NCI-H345 treated with DMSO at 0.1 percent for 48 hours (cell line): ENCODE measurements around the gene NCAPD2.
"Not testable (repeated sequence)": the region's sequence is repeated elsewhere in the genome, so short reads cannot be mapped to it uniquely, and the experiment has no call there.

Experiments
- DNase-seq: peaks from one replicate; lab custom pipeline; 2025; ENCODE audit not compliant: unreplicated experiment; lab: John Stamatoyannopoulos, UW

Gene NCAPD2

GRCh38 chr12:6463216-6463615 is 30.7 kb upstream of the NCAPD2 start:
- no peak for DNase-seq

- DNase-seq: no peak
Observed at GRCh38 chr12:6463858-6464257, 30.0 kb upstream of the NCAPD2 start.

- DNase-seq: no peak
Observed at GRCh38 chr12:6464531-6464930, 29.4 kb upstream of the NCAPD2 start.

GRCh38 chr12:6465467-6466183 is 28.3 kb upstream of the NCAPD2 start:
- DNase-seq: peak; percentile 31

- no peak for DNase-seq
Observed at GRCh38 chr12:6466184-6466573, 27.7 kb upstream of the NCAPD2 start.

DNA sequence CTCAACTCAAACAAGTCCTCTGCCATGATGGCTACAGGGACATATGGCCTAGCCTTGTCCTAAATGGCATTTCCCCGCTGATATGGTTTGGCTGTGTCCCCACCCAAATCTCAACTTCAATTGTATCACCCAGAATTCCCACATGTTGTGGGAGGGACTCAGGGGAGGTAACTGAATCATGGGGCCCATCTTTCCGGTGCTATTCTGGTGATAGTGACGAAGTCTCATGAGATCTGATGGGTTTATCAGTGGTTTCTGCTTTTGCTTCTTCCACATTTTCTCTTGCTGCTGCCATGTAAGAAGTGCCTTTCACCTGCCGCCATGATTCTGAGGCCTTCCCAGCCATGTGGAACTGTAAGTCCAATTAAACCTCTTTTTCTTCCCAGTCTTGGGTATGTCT is 27.2 kb upstream of the NCAPD2 start:
- DNase-seq: not testable (repeated sequence)

DNA sequence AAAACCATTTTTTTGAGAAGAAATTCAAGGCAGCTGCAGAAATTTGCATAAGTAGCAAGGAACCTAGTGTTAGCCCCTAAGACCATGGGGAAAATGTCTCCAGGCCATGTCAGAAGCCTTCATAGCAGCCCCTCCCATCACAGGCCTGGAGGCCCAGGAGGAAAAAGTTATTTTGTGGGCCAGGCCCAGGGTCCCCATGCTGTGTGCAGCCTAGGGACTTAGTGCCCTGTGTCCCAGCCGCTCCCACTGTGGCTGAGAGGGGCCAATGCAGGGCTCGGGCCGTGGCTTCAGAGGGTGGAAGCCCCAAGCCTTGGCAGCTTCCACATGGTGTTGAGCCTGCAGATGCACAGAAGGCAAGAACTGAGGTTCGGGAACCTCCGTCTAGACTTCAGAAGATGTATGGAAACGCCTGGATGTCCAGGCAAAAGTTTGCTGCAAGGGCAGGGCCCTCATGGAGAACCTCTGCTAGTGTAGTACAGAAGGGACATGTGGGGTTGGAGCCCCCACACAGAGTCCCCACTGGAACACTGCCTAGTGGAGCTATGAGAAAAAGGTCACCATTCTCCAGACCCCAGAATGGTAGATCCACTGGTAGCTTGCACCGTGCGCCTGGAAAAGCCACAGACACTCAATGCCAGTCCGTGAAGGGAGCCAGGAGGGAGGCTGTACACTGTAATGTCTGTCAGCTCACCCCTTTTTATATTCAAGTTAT is 26.2 kb upstream of the NCAPD2 start:
- not testable (repeated sequence) for DNase-seq

DNA sequence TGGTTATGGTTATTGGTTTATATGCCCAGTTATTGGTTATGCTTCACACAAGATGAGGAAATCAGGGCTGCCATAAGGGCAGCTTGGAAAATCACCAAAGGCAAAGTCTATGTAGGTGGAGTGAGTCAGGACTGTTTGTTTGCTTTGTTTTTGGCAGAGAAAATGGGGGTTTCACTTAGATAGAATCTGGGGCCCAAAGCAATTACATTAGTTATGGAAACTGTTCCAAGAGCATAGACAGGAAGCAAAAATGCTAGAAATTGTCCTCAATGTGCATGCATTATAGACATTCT is 25.7 kb upstream of the NCAPD2 start:
- no peak for DNase-seq

GRCh38 chr12:6469092-6469491 is 24.8 kb upstream of the NCAPD2 start:
- DNase-seq: no peak

DNA sequence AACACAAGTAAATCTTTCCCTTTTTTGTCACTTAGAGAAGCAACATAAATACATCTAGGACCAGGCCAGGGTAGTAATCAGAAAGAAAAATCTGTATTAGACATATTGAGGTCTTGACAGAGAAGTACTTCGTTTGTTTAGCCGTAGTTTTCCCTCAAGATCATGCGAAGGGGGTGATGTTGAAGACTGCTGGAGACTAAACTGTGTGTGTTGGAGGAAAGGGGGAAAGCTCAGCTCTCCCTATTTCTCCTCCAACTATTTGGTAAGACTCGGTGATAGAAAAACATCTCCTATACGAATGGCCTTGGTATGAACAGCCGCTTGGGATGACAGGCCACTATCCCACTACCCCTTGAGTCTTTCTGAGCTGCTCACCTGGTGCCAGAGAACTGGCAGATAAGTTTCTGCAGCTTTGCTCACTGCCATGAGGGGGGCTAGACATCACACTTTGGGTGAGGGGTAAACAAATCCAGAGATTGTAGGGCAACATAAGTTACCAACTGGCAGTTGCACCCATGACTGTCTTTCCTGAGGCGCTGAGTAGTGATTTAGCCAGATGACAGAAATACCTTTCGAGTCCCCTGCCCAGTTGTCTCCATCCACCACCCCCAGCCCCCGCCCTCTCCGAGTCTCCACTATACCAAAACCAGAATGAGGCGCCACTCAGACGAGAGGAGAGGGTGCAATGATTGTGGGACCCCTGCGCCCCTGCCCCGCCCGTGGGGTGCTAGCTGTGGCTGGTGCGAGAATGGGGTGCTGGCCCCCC is 24.1 kb upstream of the NCAPD2 start:
- DNase-seq: no peak

DNA sequence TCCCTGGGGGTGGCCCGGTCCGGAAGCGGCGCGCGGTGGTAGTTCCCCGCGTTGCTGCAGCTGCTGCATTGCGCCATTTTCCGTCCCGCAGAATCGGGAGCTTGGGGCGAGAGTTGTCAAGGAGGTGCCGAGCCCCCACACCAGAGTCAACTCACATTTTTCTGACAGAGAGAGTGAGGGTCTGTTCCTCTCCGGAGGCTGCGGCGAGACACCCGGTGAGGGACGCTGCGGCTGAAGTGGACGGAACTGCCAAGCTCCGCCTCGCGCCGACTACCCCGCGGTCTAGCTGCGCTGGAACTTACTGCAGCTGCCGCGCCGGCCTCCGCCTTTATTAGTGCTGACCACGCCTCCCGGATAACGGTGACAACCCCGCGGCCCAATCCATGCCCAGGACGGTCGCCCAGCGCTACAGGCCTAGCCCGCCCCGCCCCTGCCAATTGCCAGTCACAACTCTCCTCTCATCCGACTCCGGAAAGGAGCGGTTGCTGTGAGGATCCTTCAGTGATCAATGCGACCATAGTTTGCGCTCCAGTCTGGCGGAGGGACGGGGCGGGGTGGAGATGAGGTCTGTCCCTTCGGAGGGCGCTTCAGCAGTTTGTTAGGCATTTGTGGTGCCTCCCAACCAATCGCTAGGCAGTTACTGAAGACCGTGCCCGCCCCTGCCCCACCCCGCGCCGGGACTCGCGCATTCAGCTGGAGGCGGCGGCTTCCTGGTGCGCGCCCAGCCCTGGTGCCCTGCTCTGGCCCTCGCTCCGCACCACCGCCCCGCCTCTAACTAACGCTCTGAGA is 23.3 kb upstream of the NCAPD2 start, which contains the start of gene VAMP1:
Gene VAMP1 (minus strand): TSS at position 303 of the 789 bp plus-strand sequence. CDS start 146 bp downstream, at position 157.
- DNase-seq: peak; percentile 85

- DNase-seq: no peak
Observed at GRCh38 chr12:6471989-6472360, 21.9 kb upstream of the NCAPD2 start.

GRCh38 chr12:6472491-6472890 is 21.4 kb upstream of the NCAPD2 start:
- no peak for DNase-seq

DNA sequence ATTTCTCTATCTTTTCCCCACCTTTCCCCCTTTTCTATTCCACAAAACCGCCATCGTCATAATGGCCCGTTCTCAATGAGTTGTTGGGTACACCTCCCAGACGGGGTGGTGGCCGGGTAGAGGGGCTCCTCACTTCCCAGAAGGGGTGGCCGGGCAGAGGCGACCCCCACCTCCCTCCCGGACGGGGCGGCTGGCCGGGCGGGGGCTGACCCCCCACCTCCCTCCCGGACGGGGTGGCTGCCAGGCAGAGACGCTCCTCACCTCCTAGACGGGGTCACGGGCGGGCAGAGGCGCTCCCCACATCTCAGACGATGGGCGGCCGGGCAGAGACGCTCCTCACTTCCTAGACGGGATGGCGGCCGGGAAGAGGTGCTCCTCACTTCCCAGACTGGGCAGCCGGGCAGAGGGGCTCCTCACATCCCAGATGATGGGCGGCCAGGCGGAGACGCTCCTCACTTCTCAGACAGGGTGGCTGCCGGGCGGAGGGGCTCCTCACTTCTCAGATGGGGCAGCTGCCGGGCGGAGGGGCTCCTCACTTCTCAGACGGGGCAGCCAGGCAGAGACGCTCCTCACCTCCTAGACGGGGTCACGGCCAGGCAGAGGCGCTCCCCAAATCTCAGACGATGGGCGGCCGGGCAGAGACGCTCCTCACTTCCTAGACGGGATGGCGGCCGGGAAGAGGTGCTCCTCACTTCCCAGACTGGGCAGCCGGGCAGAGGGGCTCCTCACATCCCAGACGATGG is 18.5 kb upstream of the NCAPD2 start:
- not testable (repeated sequence) for DNase-seq

- no peak for DNase-seq
Observed at GRCh38 chr12:6476489-6476888, 17.4 kb upstream of the NCAPD2 start.

DNA sequence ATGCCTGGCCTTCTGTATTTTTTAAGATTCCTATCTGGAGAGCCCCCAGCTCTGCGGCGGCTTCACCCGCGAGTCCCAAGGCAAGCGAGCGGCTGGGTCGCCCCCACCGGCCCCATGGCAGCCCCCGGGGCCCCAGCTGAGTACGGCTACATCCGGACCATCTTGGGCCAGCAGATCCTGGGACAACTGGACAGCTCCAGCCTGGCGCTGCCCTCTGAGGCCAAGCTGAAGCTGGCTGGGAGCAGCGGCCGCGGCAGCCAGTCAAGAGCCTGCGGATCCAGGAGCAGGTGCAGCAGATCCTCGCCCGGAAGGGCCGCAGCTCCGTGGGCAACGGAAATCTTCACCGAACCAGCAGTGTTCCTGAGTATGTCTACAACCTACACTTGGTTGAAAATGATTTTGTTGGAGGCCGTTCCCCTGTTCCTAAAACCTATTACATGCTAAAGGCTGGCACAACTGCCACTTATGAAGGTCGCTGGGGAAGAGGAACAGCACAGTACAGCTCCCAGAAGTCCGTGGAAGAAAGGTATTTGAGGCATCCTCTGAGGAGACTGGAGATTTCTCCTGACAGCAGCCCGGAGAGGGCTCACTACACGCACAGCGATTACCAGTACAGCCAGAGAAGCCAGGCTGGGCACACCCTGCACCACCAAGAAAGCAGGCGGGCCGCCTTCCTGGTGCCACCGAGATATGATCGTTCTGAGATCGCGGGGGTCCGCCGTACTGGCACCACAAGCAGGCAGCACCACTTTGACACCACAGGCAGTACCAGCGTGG is 16.1 kb upstream of the NCAPD2 start:
- not testable (repeated sequence) for DNase-seq

GRCh38 chr12:6478416-6478815 is 15.5 kb upstream of the NCAPD2 start:
- DNase-seq: no peak

DNA sequence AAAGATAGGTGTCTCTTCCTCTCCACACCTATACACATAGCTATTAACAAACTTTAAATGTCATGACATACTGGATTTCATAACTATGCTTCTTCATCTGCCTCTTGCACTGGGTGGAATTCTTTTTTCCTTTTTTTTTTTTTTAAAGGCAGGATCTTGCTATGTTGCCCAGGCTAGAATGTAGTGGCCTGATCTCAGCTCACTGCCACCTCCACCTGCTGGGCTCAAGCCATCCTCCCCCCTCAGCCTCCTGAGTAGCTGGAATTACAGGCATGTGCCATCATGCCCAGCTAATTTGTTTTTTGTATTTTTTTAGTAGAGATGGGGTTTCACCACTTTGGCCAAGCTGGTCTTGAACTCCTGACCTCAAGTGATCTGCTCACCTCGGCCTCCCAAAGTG is 5.7 kb upstream of the NCAPD2 start:
- no peak for DNase-seq

- DNase-seq: no peak
Observed at GRCh38 chr12:6489449-6489848, 4.5 kb upstream of the NCAPD2 start.

DNA sequence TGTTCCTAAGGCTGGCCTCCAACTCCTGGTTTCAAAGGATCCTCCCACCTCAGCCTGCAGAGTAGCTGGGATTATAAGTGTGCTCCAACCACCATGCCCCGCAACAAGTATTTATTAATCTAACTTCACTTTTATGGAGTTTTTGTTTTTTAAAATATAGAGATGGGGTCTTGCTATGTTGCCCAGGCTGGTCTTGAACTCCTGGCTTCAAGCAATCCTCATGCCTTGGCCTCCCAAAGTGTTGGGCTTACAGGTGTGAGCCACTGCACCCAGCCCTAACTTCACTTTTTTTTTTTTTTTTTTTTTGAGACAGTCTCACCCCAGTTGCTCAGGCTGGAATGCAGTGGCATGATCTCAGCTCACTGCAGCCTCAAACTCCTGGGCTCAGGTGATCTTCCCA is 3.2 kb upstream of the NCAPD2 start:
- DNase-seq: not testable (repeated sequence)
